H1 (cell line): Measurements from ENCODE around the gene IFNW1. TPM values are rescaled to one million over a fixed set of nuclear protein-coding genes. Genes with fewer than 3 reads are reported as not detected.

Experiments used
- CTCF ChIA-PET: fragments of 300-600 bp; sonication (Branson Sonifier 250); formaldehyde crosslinking; loops from one replicate; lab custom pipeline; 2021; ENCODE audit not compliant: partially characterized antibody; lab: Charles Lee
- POLR2A ChIA-PET: fragments of 300-600 bp; sonication (Branson Sonifier 250); formaldehyde crosslinking; loops from one replicate; lab custom pipeline; 2021; ENCODE audit warnings: inconsistent platforms; ENCODE audit not compliant: partially characterized antibody; lab: Charles Lee
- DNase-seq, 2 experiments: peaks; one replicate each; pipeline versions ENCODE4 v3.0.0 to v3.0.0-alpha.2; 2010 to 2022; ENCODE audit warnings: low spot score in 2 of 2, low read depth in 1 of 2, mixed read lengths in 1 of 2
- FAIRE-seq: peaks from 2 replicates; lab custom pipeline; 2011; peaks lifted over from hg19 to GRCh38; lab: Jason Lieb, UNC
- H2AFZ ChIP-seq: 2 replicates; pipeline ENCODE4 v1.8.1; 2012; ENCODE audit warnings: low read length, inconsistent platforms
- H2AK5ac ChIP-seq: 2 replicates; pipeline ENCODE4 v1.6.1; 2013; ENCODE audit warnings: low read depth, low read length
- H2BK120ac ChIP-seq: replicated peaks from 2 replicates; pipeline ENCODE3; 2013; ENCODE audit warnings: low read depth, low read length, inconsistent platforms
- H2BK12ac ChIP-seq: 2 replicates; pipeline ENCODE4 v1.6.1; 2013; ENCODE audit warnings: low read depth, low read length
- H2BK15ac ChIP-seq: 2 replicates; pipeline ENCODE4 v1.6.1; 2013; ENCODE audit warnings: low read length
- H2BK20ac ChIP-seq: 2 replicates; pipeline ENCODE4 v1.6.1; 2013; ENCODE audit warnings: low read length
- H2BK5ac ChIP-seq: 2 replicates; pipeline ENCODE4 v1.6.1; 2013; ENCODE audit warnings: low read depth, low read length
- H3K14ac ChIP-seq: 2 replicates; pipeline ENCODE4 v1.6.1; 2013; ENCODE audit warnings: inconsistent platforms; ENCODE audit not compliant: insufficient read length
- H3K18ac ChIP-seq: 2 replicates; pipeline ENCODE4 v1.6.1; 2013; ENCODE audit warnings: low read length; ENCODE audit errors: extremely low read depth
- H3K23ac ChIP-seq: 2 replicates; pipeline ENCODE4 v1.6.1; 2013; ENCODE audit warnings: inconsistent platforms; ENCODE audit not compliant: insufficient read length
- H3K23me2 ChIP-seq: 2 replicates; pipeline ENCODE4 v1.6.1; 2013; ENCODE audit warnings: low read depth, low read length
- H3K27ac ChIP-seq: 2 replicates; pipeline ENCODE4 v1.6.1; 2011; ENCODE audit warnings: low read depth, low read length, inconsistent platforms
- H3K27me3 ChIP-seq, 4 experiments: replicated peaks in 1 of 4; 1 replicate in 1 of 4; 2 replicates in 3 of 4; pipeline versions ENCODE4 v1.6.1 to v1.8.1; 2011 to 2013; ENCODE audit warnings: low read length in 3 of 4, mild to moderate bottlenecking in 3 of 4, inconsistent platforms in 2 of 4, mixed read lengths in 2 of 4, moderate library complexity in 1 of 4; ENCODE audit not compliant: control insufficient read depth in 3 of 4, insufficient read depth in 3 of 4; ENCODE audit errors: extremely low read depth in 1 of 4
- H3K36me3 ChIP-seq, 4 experiments: 2 replicates each; pipeline versions ENCODE4 v1.6.1 to v1.8.1; 2011 to 2013; ENCODE audit warnings: mild to moderate bottlenecking in 4 of 4, low read length in 3 of 4, moderate library complexity in 2 of 4, control low read depth in 1 of 4, inconsistent platforms in 1 of 4; ENCODE audit not compliant: insufficient read depth in 4 of 4, control insufficient read depth in 2 of 4
- H3K4ac ChIP-seq: replicated peaks from 2 replicates; pipeline ENCODE3; 2013; ENCODE audit warnings: low read length, low read depth, mixed read lengths, inconsistent platforms; ENCODE audit not compliant: insufficient read length
- H3K4me1 ChIP-seq, 4 experiments: replicated peaks in 1 of 4; 1 replicate in 1 of 4; 2 replicates in 3 of 4; pipeline versions ENCODE4 v1.6.1 to v1.8.1; 2011 to 2013; ENCODE audit warnings: low read length in 3 of 4, inconsistent platforms in 2 of 4, mixed read lengths in 1 of 4; ENCODE audit not compliant: insufficient read depth in 4 of 4, control insufficient read depth in 3 of 4
- H3K4me2 ChIP-seq, 2 experiments: 2 replicates each; pipeline versions ENCODE4 v1.6.1 to v1.8.1; 2011 to 2013; ENCODE audit warnings: low read depth in 2 of 2, low read length in 2 of 2, control low read depth in 1 of 2, inconsistent platforms in 1 of 2, mild to moderate bottlenecking in 1 of 2; ENCODE audit not compliant: insufficient read depth in 1 of 2
- H3K4me3 ChIP-seq, 4 experiments: fragments of 200-600, 300-600 bp in 1 of 4; sonication (generic), shearing (Covaris generic), sonication (Bioruptor Twin) in 1 of 4; 2 replicates each; pipeline versions ENCODE4 v1.5.1 to v1.8.1; 2011 to 2016; ENCODE audit warnings: low read length in 4 of 4, low read depth in 3 of 4, control low read depth in 2 of 4, inconsistent platforms in 2 of 4, mild to moderate bottlenecking in 2 of 4, mixed read lengths in 1 of 4, moderate library complexity in 1 of 4; ENCODE audit not compliant: insufficient read depth in 2 of 4; ENCODE audit errors: extremely low read depth in 1 of 4
- H3K56ac ChIP-seq: replicated peaks from 2 replicates; pipeline ENCODE3; 2013; ENCODE audit warnings: low read depth, mild to moderate bottlenecking, mixed read lengths, low read length, inconsistent platforms; ENCODE audit not compliant: insufficient read length
- H3K79me1 ChIP-seq: 2 replicates; pipeline ENCODE4 v1.6.1; 2013; ENCODE audit warnings: low read depth, low read length, control low read depth
- H3K79me2 ChIP-seq, 2 experiments: 2 replicates each; pipeline versions ENCODE4 v1.6.1 to v1.8.1; 2012 to 2013; ENCODE audit warnings: low read length in 2 of 2, mild to moderate bottlenecking in 2 of 2, inconsistent platforms in 1 of 2; ENCODE audit not compliant: insufficient read depth in 2 of 2, control insufficient read depth in 1 of 2
- H3K9ac ChIP-seq, 4 experiments: replicated peaks in 1 of 4; 1 replicate in 1 of 4; 2 replicates in 3 of 4; pipeline versions ENCODE4 v1.6.1 to v1.8.1; 2011 to 2013; ENCODE audit warnings: low read depth in 3 of 4, low read length in 3 of 4, control low read depth in 2 of 4, mild to moderate bottlenecking in 2 of 4, moderate library complexity in 2 of 4, inconsistent platforms in 1 of 4; ENCODE audit errors: extremely low read depth in 1 of 4
- H3K9me3 ChIP-seq, 2 experiments: 2 replicates each; pipeline versions ENCODE4 v1.6.1 to v1.8.1; 2012 to 2013; ENCODE audit warnings: mild to moderate bottlenecking in 2 of 2, moderate library complexity in 2 of 2, control low read depth in 1 of 2, inconsistent platforms in 1 of 2, low read depth in 1 of 2, low read length in 1 of 2, mixed read lengths in 1 of 2; ENCODE audit not compliant: insufficient read depth in 2 of 2
- H4K20me1 ChIP-seq, 2 experiments: replicated peaks in 1 of 2; 2 replicates each; pipeline versions ENCODE3 to v1.8.1; 2011 to 2013; ENCODE audit warnings: inconsistent platforms in 2 of 2, low read length in 2 of 2, mild to moderate bottlenecking in 1 of 2; ENCODE audit not compliant: insufficient read depth in 2 of 2, control insufficient read depth in 1 of 2
- H4K5ac ChIP-seq: 2 replicates; pipeline ENCODE4 v1.6.1; 2013; ENCODE audit warnings: low read length, low read depth, mixed read lengths, inconsistent platforms; ENCODE audit not compliant: insufficient read length
- H4K8ac ChIP-seq: 2 replicates; pipeline ENCODE4 v1.8.0; 2013; ENCODE audit warnings: mild to moderate bottlenecking, moderate library complexity, low read length, inconsistent platforms; ENCODE audit not compliant: insufficient read depth; ENCODE audit errors: extremely low read depth
- H4K91ac ChIP-seq: replicated peaks from 2 replicates; pipeline ENCODE3; 2013; ENCODE audit warnings: low read length, mixed read lengths, inconsistent platforms; ENCODE audit not compliant: insufficient read length
- BRCA1 ChIP-seq: IDR thresholded peaks from 2 replicates; pipeline ENCODE4 v1.6.1; 2012; ENCODE audit warnings: low read depth, low read length, improper control_type of control experiment
- CEBPB ChIP-seq: IDR thresholded peaks from 2 replicates; pipeline ENCODE4 v1.6.1; 2012; ENCODE audit warnings: low read depth, low read length
- CREB1 ChIP-seq: IDR thresholded peaks from 2 replicates; pipeline ENCODE4 v1.6.1; 2012; ENCODE audit warnings: inconsistent platforms
- FOSL1 ChIP-seq: IDR thresholded peaks from 2 replicates; pipeline ENCODE4 v1.6.1; 2011; ENCODE audit warnings: mild to moderate bottlenecking, low read depth, low read length, moderate library complexity; ENCODE audit not compliant: insufficient read depth
- KDM1A ChIP-seq: fragments of 200-600, 300-600 bp; sonication (generic); IDR thresholded peaks from 2 replicates; pipeline ENCODE4 v1.7.1; 2016; ENCODE audit warnings: mild to moderate bottlenecking, low read length, borderline replicate concordance
- MAFK ChIP-seq: IDR thresholded peaks from 2 replicates; pipeline ENCODE4 v1.6.1; 2012; ENCODE audit warnings: low read depth, mild to moderate bottlenecking, improper control_type of control experiment, low read length
- NRF1 ChIP-seq: IDR thresholded peaks from 2 replicates; pipeline ENCODE4 v1.6.1; 2011; ENCODE audit warnings: mild to moderate bottlenecking, low read depth, low read length, improper control_type of control experiment
- SIX5 ChIP-seq: IDR thresholded peaks from 2 replicates; pipeline ENCODE4 v1.6.1; 2011; ENCODE audit warnings: mild to moderate bottlenecking, low read depth, low read length
- SP4 ChIP-seq: IDR thresholded peaks from 2 replicates; pipeline ENCODE4 v1.6.1; 2012; ENCODE audit warnings: low read length, inconsistent platforms
- WGBS, 2 experiments: shearing (Covaris generic) in 1 of 2; methylation state at CpG; one replicate each; pipeline versions ENCODE4 v1.1.6 to v1.1.7; 2013 to 2015; ENCODE audit warnings: low lambda C conversion rate in 2 of 2, mixed read lengths in 2 of 2, inconsistent platforms in 1 of 2, low coverage in 1 of 2, missing lambda C conversion rate in 1 of 2; ENCODE audit not compliant: insufficient replicate concordance in 2 of 2, insufficient coverage in 1 of 2, insufficient read length in 1 of 2; ENCODE audit errors: extremely low coverage in 1 of 2, missing lambda C conversion rate in 1 of 2; 5-methylcytosine and 5-hydroxymethylcytosine counted together
- polyA plus RNA-seq, 7 experiments: library from polyadenylated mRNA; depleted of rRNA in 3 of 7; stranded (reverse) in 5 of 7; unstranded in 2 of 7; fragments of >200 nt in 5 of 7; fragments of 200-250 nt in 2 of 7; gene quantifications; 1 replicate in 5 of 7; 2 replicates in 1 of 7; 4 replicates in 1 of 7; pipeline versions ENCODE4 v1.2.1 to v1.2.3, GENCODE V29; 2011 to 2013; ENCODE audit warnings: missing spikeins in 2 of 7, mixed read lengths in 2 of 7
- total RNA-seq: library from RNA; stranded (reverse); fragmentation: NEBNext Ultra II Directional; extraction: Animal tissue kit (Norgen Biotek cat#: 25700); gene quantifications from 2 replicates; pipeline ENCODE4 v1.2.1, GENCODE V29; 2021

Gene IFNW1
- total and polyA plus RNA-seq, 2 of the 8 experiments (the other 6 are each of a cell fraction or from before 2014, with no cell fraction given) = not detected

DNA sequence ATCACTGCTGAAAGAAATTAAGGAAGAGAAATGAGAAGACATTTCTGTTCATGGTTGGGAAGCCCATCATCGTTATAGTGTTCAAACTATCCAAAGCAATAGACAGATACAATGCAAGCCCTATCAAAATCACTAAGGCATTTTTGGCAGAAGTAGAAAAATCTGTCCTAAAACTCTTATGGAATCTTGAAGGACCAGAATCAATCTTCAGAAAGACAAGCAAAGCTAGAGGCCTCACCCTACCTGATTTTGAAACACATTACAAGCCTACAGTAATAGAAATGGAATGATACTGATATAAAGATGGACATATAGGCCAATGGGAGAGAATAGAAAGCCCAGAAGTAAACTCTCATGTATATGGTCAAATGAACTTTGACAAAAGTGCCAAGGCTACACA lies 29.7 kb upstream of the IFNW1 start:
- H3K23me2 ChIP-seq = no peaks in the 10 kb centered on the region
- no peaks in the 10 kb centered on the region for H3K36me3 ChIP-seq
- H3K4me2 ChIP-seq = no peak overlapping the region
- H3K27ac ChIP-seq = no peak overlapping the region
- H3K23ac ChIP-seq = no peak overlapping the region
- H2BK20ac ChIP-seq = no peak overlapping the region
- WGBS, 2 experiments = 88% methylated on average over 1 of the region's 1 CpG; no CpG with 5 or more reads in 1 of the 2 experiments
- H3K9ac ChIP-seq = no peak overlapping the region
- no peak overlapping the region for H3K18ac ChIP-seq
- H2AK5ac ChIP-seq = no peak overlapping the region
- H2BK5ac ChIP-seq = no peak overlapping the region
- H2BK15ac ChIP-seq = no peak overlapping the region
- H3K4me1 ChIP-seq = no peaks in the 10 kb centered on the region
- H4K8ac ChIP-seq = no peak overlapping the region
- TF ChIP-seq BRCA1 = no peak
- no peak for TF ChIP-seq SP4
- no peak for TF ChIP-seq KDM1A
- TF ChIP-seq FOSL1 = no peak
- no peak for TF ChIP-seq MAFK
- no peak for TF ChIP-seq NRF1
- no peak for TF ChIP-seq CREB1
- TF ChIP-seq CEBPB = no peak
- TF ChIP-seq SIX5 = no peak
- H2BK12ac ChIP-seq = no peak overlapping the region
- no peaks in the 10 kb centered on the region for H3K27me3 ChIP-seq
- no peak overlapping the region for H3K56ac ChIP-seq
- H3K14ac ChIP-seq = no peak overlapping the region
- no peak overlapping the region for H4K91ac ChIP-seq
- no peaks in the 10 kb centered on the region for H3K9me3 ChIP-seq
- no peaks in the 10 kb centered on the region for H3K79me1 ChIP-seq
- FAIRE-seq (no peak), DNase-seq (no peak)
- ChIA-PET POLR2A (no interaction called here), CTCF (no interaction called here)
- no peak overlapping the region for H4K5ac ChIP-seq
- H2AFZ ChIP-seq = no peak overlapping the region
- H3K4ac ChIP-seq = no peak overlapping the region
- no peaks in the 10 kb centered on the region for H4K20me1 ChIP-seq
- H2BK120ac ChIP-seq = no peak overlapping the region
- H3K79me2 ChIP-seq = no peaks in the 10 kb centered on the region
- H3K4me3 ChIP-seq = no peak overlapping the region
